SK-N-SH treated with all-trans-retinoic acid at 6 μM for 48 hours (cell line): ENCODE measurements around the gene PTPRD.

Experiments
- ATAC-seq: fragments of 200-7000 bp; cut with Tn5 transposase; 3 replicates; pipeline ENCODE4 v1.9.1; 2020; ENCODE audit warnings: mild to moderate bottlenecking, moderate library complexity
- ARNTL ChIP-seq: fragments of 450-650 bp; formaldehyde crosslinking; IDR thresholded peaks from 2 replicates; pipeline ENCODE4 v1.5.0; 2020; ENCODE audit warnings: low read depth, mild to moderate bottlenecking, moderate library complexity, borderline replicate concordance
- BACH2 ChIP-seq: fragments of 250-450 bp; sonication (Bioruptor Pico); IDR thresholded peaks from 2 replicates; pipeline ENCODE4 v1.9.0; 2021; ENCODE audit warnings: mild to moderate bottlenecking, borderline replicate concordance
- CREB5 ChIP-seq: fragments of 250-450 bp; sonication (Bioruptor Pico); IDR thresholded peaks from 2 replicates; pipeline ENCODE4 v1.5.1; 2020; ENCODE audit warnings: low read depth, mild to moderate bottlenecking, moderate library complexity
- CSDC2 ChIP-seq: fragments of 250-450 bp; sonication (Bioruptor Pico); IDR thresholded peaks from 2 replicates; pipeline ENCODE4 v1.5.0; 2020; ENCODE audit warnings: mild to moderate bottlenecking, moderate library complexity
- ESRRG ChIP-seq: fragments of 250-450 bp; sonication (Bioruptor Pico); IDR thresholded peaks from 2 replicates; pipeline ENCODE4 v1.6.1; 2021; ENCODE audit warnings: mild to moderate bottlenecking
- GLIS3 ChIP-seq: fragments of 250-450 bp; sonication (Bioruptor Pico); IDR thresholded peaks from 2 replicates; pipeline ENCODE4 v1.5.0; 2020; ENCODE audit warnings: mild to moderate bottlenecking, moderate library complexity
- ISL1 ChIP-seq: fragments of 250-450 bp; sonication (Bioruptor Pico); IDR thresholded peaks from 2 replicates; pipeline ENCODE4 v2.1.2; 2022; ENCODE audit warnings: mild to moderate bottlenecking, moderate library complexity
- OSR1 ChIP-seq: fragments of 250-450 bp; sonication (Bioruptor Pico); IDR thresholded peaks from 2 replicates; pipeline ENCODE4 v1.8.0; 2022; ENCODE audit warnings: moderate library complexity, mild to moderate bottlenecking, inconsistent platforms
- PATZ1 ChIP-seq: fragments of 250-450 bp; sonication (Bioruptor Pico); IDR thresholded peaks from 2 replicates; pipeline ENCODE4 v1.8.0; 2020; ENCODE audit warnings: mild to moderate bottlenecking, moderate library complexity, borderline replicate concordance
- POU6F1 ChIP-seq: fragments of 250-450 bp; sonication (Bioruptor Pico); IDR thresholded peaks from 2 replicates; pipeline ENCODE4 v1.8.0; 2021; ENCODE audit warnings: low read depth, mild to moderate bottlenecking, moderate library complexity, borderline replicate concordance
- PPARA ChIP-seq: fragments of 250-450 bp; sonication (Bioruptor Pico); IDR thresholded peaks from 2 replicates; pipeline ENCODE4 v1.5.0; 2020; ENCODE audit warnings: mild to moderate bottlenecking, borderline replicate concordance
- RARB ChIP-seq: fragments of 250-450 bp; sonication (Bioruptor Pico); IDR thresholded peaks from 2 replicates; pipeline ENCODE4 v1.8.0; 2021; ENCODE audit warnings: mild to moderate bottlenecking, moderate library complexity
- SNAI2 ChIP-seq: fragments of 250-450 bp; sonication (Bioruptor Pico); IDR thresholded peaks from 2 replicates; pipeline ENCODE4 v1.5.0; 2020; ENCODE audit warnings: mild to moderate bottlenecking, moderate library complexity
- TCF4 ChIP-seq: fragments of 250-450 bp; sonication (Bioruptor Pico); IDR thresholded peaks from 2 replicates; pipeline ENCODE4 v1.8.0; 2021; ENCODE audit warnings: mild to moderate bottlenecking, moderate library complexity, borderline replicate concordance
- TOX ChIP-seq: fragments of 250-450 bp; sonication (Bioruptor Pico); IDR thresholded peaks from 2 replicates; pipeline ENCODE4 v1.8.0; 2021; ENCODE audit warnings: mild to moderate bottlenecking, moderate library complexity, borderline replicate concordance
- TSHZ2 ChIP-seq: fragments of 250-450 bp; sonication (Bioruptor Pico); IDR thresholded peaks from 2 replicates; pipeline ENCODE4 v1.5.0; 2020; ENCODE audit warnings: mild to moderate bottlenecking, moderate library complexity
- ZC3H10 ChIP-seq: fragments of 250-450 bp; sonication (Bioruptor Pico); IDR thresholded peaks from 2 replicates; pipeline ENCODE4 v1.5.1; 2021; ENCODE audit warnings: mild to moderate bottlenecking, moderate library complexity
- ZFP3 ChIP-seq: fragments of 250-450 bp; sonication (Bioruptor Pico); IDR thresholded peaks from 2 replicates; pipeline ENCODE4 v1.5.0; 2020; ENCODE audit warnings: mild to moderate bottlenecking, moderate library complexity
- ZFP30 ChIP-seq: fragments of 450-650 bp; formaldehyde crosslinking; IDR thresholded peaks from 2 replicates; pipeline ENCODE4 v1.5.0; 2022; ENCODE audit warnings: mild to moderate bottlenecking, moderate library complexity
- ZNF565 ChIP-seq: fragments of 450-650 bp; formaldehyde crosslinking; conservative IDR thresholded peaks from 2 replicates; pipeline ENCODE4 v1.5.0; 2020; ENCODE audit warnings: low read depth, mild to moderate bottlenecking, moderate library complexity
- ZNF70 ChIP-seq: fragments of 450-650 bp; formaldehyde crosslinking; IDR thresholded peaks from 2 replicates; pipeline ENCODE4 v1.5.0; 2020; ENCODE audit warnings: mild to moderate bottlenecking, moderate library complexity
- ZNF8 ChIP-seq: fragments of 450-650 bp; formaldehyde crosslinking; IDR thresholded peaks from 2 replicates; pipeline ENCODE4 v1.5.0; 2020; ENCODE audit warnings: mild to moderate bottlenecking, moderate library complexity

Gene PTPRD

GRCh38 chr9:8589476-8589875 lies 2023.3 kb downstream of the PTPRD start:
- TF ChIP-seq ARNTL (CRISPR knock-in tag) (no peak), SNAI2 (CRISPR knock-in tag) (no peak), OSR1 (CRISPR knock-in tag) (no peak), PATZ1 (CRISPR knock-in tag) (no peak), ESRRG (CRISPR knock-in tag) (no peak), BACH2 (CRISPR knock-in tag) (no peak), TSHZ2 (CRISPR knock-in tag) (no peak), ZNF8 (CRISPR knock-in tag) (no peak), ZNF70 (CRISPR knock-in tag) (no peak), ZNF565 (no peak), ZC3H10 (CRISPR knock-in tag) (no peak), RARB (CRISPR knock-in tag) (no peak), GLIS3 (CRISPR knock-in tag) (no peak), ZFP3 (no peak), PPARA (CRISPR knock-in tag) (no peak), TCF4 (CRISPR knock-in tag) (no peak), CREB5 (no peak), TOX (CRISPR knock-in tag) (no peak), CSDC2 (CRISPR knock-in tag) (no peak), POU6F1 (CRISPR knock-in tag) (no peak)
- TF ChIP-seq, all 23 proteins: peak for 0
- no peak for ATAC-seq

- TF ChIP-seq PATZ1 (CRISPR knock-in tag), result no peak
- no peak for TF ChIP-seq ZFP3
- no peak for TF ChIP-seq GLIS3 (CRISPR knock-in tag)
- no peak for TF ChIP-seq OSR1 (CRISPR knock-in tag)
- no peak for TF ChIP-seq ZC3H10 (CRISPR knock-in tag)
- TF ChIP-seq ESRRG (CRISPR knock-in tag), result no peak
- no peak for TF ChIP-seq ZFP30 (CRISPR knock-in tag)
- no peak for TF ChIP-seq TOX (CRISPR knock-in tag)
- no peak for TF ChIP-seq ZNF565
- TF ChIP-seq ARNTL (CRISPR knock-in tag), result no peak
- no peak for TF ChIP-seq RARB (CRISPR knock-in tag)
- TF ChIP-seq ZNF70 (CRISPR knock-in tag), result no peak
- no peak for TF ChIP-seq ISL1 (CRISPR knock-in tag)
- no peak for TF ChIP-seq POU6F1 (CRISPR knock-in tag)
- ATAC-seq, result no peak
Observed at GRCh38 chr9:8585036-8585435, 2027.8 kb downstream of the PTPRD start.
